Smooth muscle cell (in vitro differentiated cells): ENCODE results near the gene PHIP. TPM values are rescaled to one million over a fixed set of nuclear protein-coding genes. Genes with fewer than 3 reads are reported as not detected.
"Not testable (repeated sequence)": the region's sequence is repeated elsewhere in the genome, so short reads cannot be mapped to it uniquely, and the experiment has no call there.

Experiments
- DNase-seq: peaks from one replicate; lab custom pipeline; 2025; ENCODE audit not compliant: unreplicated experiment; lab: John Stamatoyannopoulos, UW
- H2AFZ ChIP-seq: fragments of 200-600 bp; sonication (generic); 2 replicates; pipeline ENCODE4 v1.6.0; 2016; ENCODE audit warnings: antibody characterized with exemption, low read depth, mild to moderate bottlenecking
- H3F3A ChIP-seq: fragments of 200-600 bp; sonication (generic); 2 replicates; pipeline ENCODE4 v1.6.0; 2017; ENCODE audit warnings: antibody characterized with exemption, low read depth
- H3K27ac ChIP-seq: fragments of 200-600 bp; sonication (generic); 2 replicates; pipeline ENCODE4 v1.5.1; 2016; ENCODE audit warnings: low read depth, mild to moderate bottlenecking
- H3K27me3 ChIP-seq: fragments of 200-600 bp; sonication (generic); 2 replicates; pipeline ENCODE4 v1.6.1; 2016; ENCODE audit warnings: low read depth, mild to moderate bottlenecking
- H3K36me3 ChIP-seq: fragments of 200-600 bp; sonication (generic); 2 replicates; pipeline ENCODE4 v1.5.1; 2016; ENCODE audit warnings: low read depth
- H3K4me1 ChIP-seq: fragments of 200-600 bp; sonication (generic); 2 replicates; pipeline ENCODE4 v1.5.1; 2016; ENCODE audit warnings: low read depth
- H3K4me2 ChIP-seq: fragments of 200-600 bp; sonication (generic); 2 replicates; pipeline ENCODE4 v1.6.0; 2016; ENCODE audit warnings: mild to moderate bottlenecking
- H3K4me3 ChIP-seq: fragments of 200-600 bp; sonication (generic); 2 replicates; pipeline ENCODE4 v1.5.1; 2016; ENCODE audit warnings: mild to moderate bottlenecking
- H3K79me2 ChIP-seq: fragments of 200-600 bp; sonication (generic); 2 replicates; pipeline ENCODE4 v1.6.0; 2016; ENCODE audit warnings: low read depth, mild to moderate bottlenecking
- H3K9ac ChIP-seq: fragments of 200-600 bp; sonication (generic); 2 replicates; pipeline ENCODE4 v1.6.0; 2016; ENCODE audit warnings: low read depth
- H3K9me3 ChIP-seq: fragments of 200-600 bp; sonication (generic); replicated peaks from 2 replicates; pipeline ENCODE4 v1.5.1; 2016; ENCODE audit warnings: low read depth
- H4K20me1 ChIP-seq: fragments of 200-600 bp; sonication (generic); 2 replicates; pipeline ENCODE4 v1.6.0; 2016; ENCODE audit warnings: low read depth
- CTCF ChIP-seq: fragments of 200-600 bp; sonication (generic); IDR thresholded peaks from 2 replicates; pipeline ENCODE4 v1.5.1; 2017; ENCODE audit warnings: borderline replicate concordance, mild to moderate bottlenecking, antibody characterized with exemption; ENCODE audit not compliant: insufficient read depth, poor library complexity, severe bottlenecking
- WGBS: methylation state at CpG from one replicate; pipeline ENCODE4 v1.1.7; 2016; ENCODE audit warnings: low lambda C conversion rate; 5-methylcytosine and 5-hydroxymethylcytosine counted together
- polyA plus RNA-seq: library from polyadenylated mRNA; unstranded; fragments of >200 nt; fragmentation: Nextera tagmentation; extraction: Ambion mirVana; gene quantifications from 2 replicates; pipeline ENCODE4 v1.2.1, GENCODE V29; 2016
- total RNA-seq: library from RNA; depleted of rRNA; stranded (reverse); fragments of >200 nt; gene quantifications from 2 replicates; pipeline ENCODE4 v1.2.3, GENCODE V29; 2014

Gene PHIP
- total and polyA plus RNA-seq, 2 experiments from 2014 or later = 7.8 to 32.6 TPM

DNA sequence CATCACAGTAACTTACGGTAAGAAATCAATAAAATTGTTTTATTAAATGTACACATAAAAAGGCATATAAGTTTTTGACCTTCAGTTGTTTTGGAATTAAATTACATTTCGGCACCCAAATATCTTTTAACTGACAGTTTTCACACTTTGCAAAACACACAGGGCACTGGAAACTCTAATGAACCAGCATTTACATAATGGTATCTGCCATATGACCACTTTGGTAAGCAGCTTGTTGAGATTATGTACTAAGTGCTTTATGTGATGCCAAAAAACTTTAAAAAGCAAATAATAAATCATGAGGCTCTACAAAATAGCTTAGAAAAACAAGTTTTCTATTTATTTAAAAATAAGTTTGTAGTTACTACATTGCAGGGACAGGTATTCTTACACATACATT, 142.5 kb downstream of the PHIP start:
- no peak overlapping the region for H3K4me2 ChIP-seq
- WGBS = 98% methylated on average over 2 of the region's 2 CpGs
- no peaks in the 10 kb centered on the region for H4K20me1 ChIP-seq
- no peaks in the 10 kb centered on the region for H3K9me3 ChIP-seq
- H3K9ac ChIP-seq = no peak overlapping the region
- no peaks in the 10 kb centered on the region for H3K79me2 ChIP-seq
- H3K27ac ChIP-seq = no peak overlapping the region
- no peaks in the 10 kb centered on the region for H3F3A ChIP-seq
- H3K27me3 ChIP-seq = no peaks in the 10 kb centered on the region
- H3K36me3 ChIP-seq = no peaks in the 10 kb centered on the region
- no peak overlapping the region for H3K4me3 ChIP-seq
- no peak for TF ChIP-seq CTCF
- no peaks in the 10 kb centered on the region for H3K4me1 ChIP-seq
- no peak overlapping the region for H2AFZ ChIP-seq
- DNase-seq = no peak

GRCh38 chr6:78925317-78925716, 152.7 kb downstream of the PHIP start:
- Histone ChIP-seq H3K27ac (no peak overlapping the region), H3K79me2 (no peaks in the 10 kb centered on the region), H3K4me3 (no peak overlapping the region), H3K9ac (no peak overlapping the region), H3K27me3 (no peaks in the 10 kb centered on the region), H2AFZ (no peak overlapping the region), H3K36me3 (no peaks in the 10 kb centered on the region), H3F3A (no peaks in the 10 kb centered on the region), H4K20me1 (no peaks in the 10 kb centered on the region), H3K9me3 (peaks cover 4% of the 10 kb centered on the region), H3K4me2 (no peak overlapping the region), H3K4me1 (no peaks in the 10 kb centered on the region)
- no peak for TF ChIP-seq CTCF
- no peak for DNase-seq
- 96% methylated on average over 3 of the region's 3 CpGs for WGBS

GRCh38 chr6:78921168-78921567, 156.9 kb downstream of the PHIP start:
- H3F3A ChIP-seq, H3K27me3 ChIP-seq, H3K4me3 ChIP-seq, H3K36me3 ChIP-seq, H3K27ac ChIP-seq, H2AFZ ChIP-seq, H3K4me2 ChIP-seq, DNase-seq, H3K79me2 ChIP-seq, H4K20me1 ChIP-seq, H3K4me1 ChIP-seq, H3K9ac ChIP-seq: not testable (repeated sequence)
- peaks cover 10% of the 10 kb centered on the region for H3K9me3 ChIP-seq
- 95% methylated on average over 10 of the region's 10 CpGs for WGBS

DNA sequence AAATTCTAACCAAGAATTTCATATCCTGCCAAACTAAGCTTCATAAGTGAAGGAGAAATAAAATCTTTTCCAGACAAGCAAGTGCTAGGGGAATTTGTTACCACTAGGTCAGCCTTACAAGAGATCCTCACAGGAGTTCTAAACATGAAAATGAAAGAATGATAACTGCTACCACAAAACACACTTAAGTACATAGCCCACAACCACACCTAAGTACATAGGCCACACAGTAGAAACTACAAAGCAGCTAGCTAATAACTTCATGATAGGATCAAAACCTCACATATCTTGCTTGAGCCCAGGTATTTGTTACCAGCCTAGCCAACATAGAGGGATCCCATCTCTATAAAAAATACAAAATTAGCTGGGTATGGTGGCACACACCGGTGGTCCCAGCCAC, 160.3 kb downstream of the PHIP start:
- Histone ChIP-seq H3K27ac (no peak overlapping the region), H3K27me3 (no peaks in the 10 kb centered on the region), H3K79me2 (no peaks in the 10 kb centered on the region), H4K20me1 (no peaks in the 10 kb centered on the region), H3K4me1 (no peaks in the 10 kb centered on the region), H3K4me2 (no peak overlapping the region), H3K36me3 (no peaks in the 10 kb centered on the region), H3K9ac (no peak overlapping the region), H3K9me3 (peaks cover 10% of the 10 kb centered on the region), H3F3A (no peaks in the 10 kb centered on the region), H2AFZ (no peak overlapping the region), H3K4me3 (no peak overlapping the region)
- DNase-seq = no peak
- TF ChIP-seq CTCF = no peak
- WGBS = 93% methylated on average over 1 of the region's 1 CpG
